HCT116 (cell line): ENCODE data around the gene XAF1. TPM values are rescaled to one million over a fixed set of nuclear protein-coding genes. Genes with fewer than 3 reads are reported as not detected.

Source experiments
- ATAC-seq: fragments of 200-7000 bp; cut with Tn5 transposase; 2 replicates; pipeline ENCODE4 v1.9.1; 2020; ENCODE audit warnings: mild to moderate bottlenecking, moderate library complexity
- BruUV-seq: library from RNA; stranded (reverse); fragments of 400-500 nt; replicated peaks from 2 replicates; lab custom pipeline; 2021; lab: Mats Ljungman, UMichigan
- CTCF ChIA-PET: fragments of 300-600 bp; sonication (Branson Sonifier 250); formaldehyde crosslinking; loops from one replicate; lab custom pipeline; 2021; ENCODE audit warnings: antibody characterized with exemption; lab: Charles Lee
- POLR2A ChIA-PET: fragments of 300-600, 350-600 bp; sonication (Branson Sonifier 250); formaldehyde crosslinking; loops from one replicate; lab custom pipeline; 2021; ENCODE audit warnings: antibody characterized with exemption; lab: Charles Lee
- RAD21 ChIA-PET, 2 experiments: fragments of 300-600 bp; sonication (Branson Sonifier 250); formaldehyde crosslinking; loops; one replicate each; lab custom pipeline; 2023; ENCODE audit warnings: low total read pairs in 2 of 2; ENCODE audit not compliant: uncharacterized antibody in 2 of 2, unreplicated experiment in 2 of 2, low non-redundant PET in 1 of 2; lab: Charles Lee
- DNase-seq: peaks from one replicate; pipeline ENCODE4 v3.0.0-alpha.2; 2010; ENCODE audit warnings: low read depth, low spot score
- H2AFZ ChIP-seq: fragments of 200-600 bp; shearing (Covaris generic), sonication (generic); 2 replicates; pipeline ENCODE4 v1.6.1; 2017; ENCODE audit warnings: low read depth, mixed run types, mixed read lengths, antibody characterized with exemption, low read length; ENCODE audit not compliant: poor library complexity, severe bottlenecking
- H3K27ac ChIP-seq: 2 replicates; pipeline ENCODE4 v1.5.1; 2012; ENCODE audit warnings: low read depth, low read length
- H3K27me3 ChIP-seq: fragments of 200-600 bp; sonication (generic); 2 replicates; pipeline ENCODE4 v1.6.1; 2016; ENCODE audit warnings: mixed run types, low read length, mixed read lengths; ENCODE audit not compliant: insufficient read depth
- H3K36me3 ChIP-seq, 2 experiments: fragments of 200-500 bp in 1 of 2; fragments of 200-600 bp in 1 of 2; sonication (Bioruptor generic) in 1 of 2; sonication (generic) in 1 of 2; 2 replicates each; pipeline versions ENCODE4 v1.5.1 to v1.6.1; 2014 to 2016; ENCODE audit warnings: low read length in 2 of 2, inconsistent platforms in 1 of 2, mixed read lengths in 1 of 2, mixed run types in 1 of 2; ENCODE audit not compliant: insufficient read depth in 2 of 2, control insufficient read depth in 1 of 2
- H3K4me1 ChIP-seq, 2 experiments: fragments of 200-600 bp in 1 of 2; sonication (generic) in 1 of 2; 2 replicates each; pipeline versions ENCODE4 v1.5.1 to v1.6.1; 2012 to 2017; ENCODE audit warnings: low read length in 2 of 2, inconsistent platforms in 1 of 2, mild to moderate bottlenecking in 1 of 2, mixed read lengths in 1 of 2, mixed run types in 1 of 2, moderate library complexity in 1 of 2; ENCODE audit not compliant: insufficient read depth in 2 of 2, control insufficient read depth in 1 of 2
- H3K4me2 ChIP-seq: fragments of 200-600 bp; sonication (generic); 2 replicates; pipeline ENCODE4 v1.6.1; 2017; ENCODE audit warnings: mixed run types, low read length, mixed read lengths
- H3K4me3 ChIP-seq, 2 experiments: fragments of 200-600 bp in 1 of 2; sonication (generic) in 1 of 2; replicated peaks in 1 of 2; 2 replicates each; pipeline ENCODE4 v1.5.1; 2011 to 2016; ENCODE audit warnings: low read length in 2 of 2, control low read depth in 1 of 2, low read depth in 1 of 2, mild to moderate bottlenecking in 1 of 2, mixed read lengths in 1 of 2, mixed run types in 1 of 2
- H3K79me2 ChIP-seq: fragments of 200-600 bp; sonication (generic); 2 replicates; pipeline ENCODE4 v1.6.1; 2017; ENCODE audit warnings: mild to moderate bottlenecking, mixed run types, low read length, moderate library complexity, mixed read lengths; ENCODE audit not compliant: insufficient read depth
- H3K9ac ChIP-seq: fragments of 200-600 bp; sonication (generic); 2 replicates; pipeline ENCODE4 v1.6.1; 2016; ENCODE audit warnings: low read length, mixed read lengths
- H3K9me2 ChIP-seq: fragments of 200-600 bp; sonication (generic), shearing (Covaris generic); 2 replicates; pipeline ENCODE4 v1.6.1; 2017; ENCODE audit warnings: mixed run types, mild to moderate bottlenecking, moderate library complexity; ENCODE audit not compliant: insufficient read depth
- H3K9me3 ChIP-seq, 2 experiments: fragments of 200-500 bp in 1 of 2; fragments of 200-600 bp in 1 of 2; sonication (Bioruptor generic) in 1 of 2; sonication (generic) in 1 of 2; 2 replicates each; pipeline ENCODE4 v1.6.1; 2014 to 2017; ENCODE audit warnings: low read length in 2 of 2, mixed read lengths in 2 of 2, inconsistent platforms in 1 of 2, low read depth in 1 of 2, mild to moderate bottlenecking in 1 of 2, mixed run types in 1 of 2, moderate library complexity in 1 of 2; ENCODE audit not compliant: control insufficient read depth in 1 of 2, insufficient read depth in 1 of 2
- H4K20me1 ChIP-seq: fragments of 200-600 bp; sonication (generic), shearing (Covaris generic); 2 replicates; pipeline ENCODE4 v1.6.1; 2017; ENCODE audit warnings: mixed run types, mild to moderate bottlenecking, moderate library complexity; ENCODE audit not compliant: insufficient read depth
- CBX3 ChIP-seq: IDR thresholded peaks from 2 replicates; pipeline ENCODE4 v1.6.1; 2012; ENCODE audit warnings: low read depth
- CEBPB ChIP-seq: IDR thresholded peaks from 2 replicates; pipeline ENCODE4 v1.6.1; 2012; ENCODE audit warnings: low read depth
- CTCF ChIP-seq, 3 experiments: fragments of 200-600 bp in 1 of 3; sonication (generic) in 1 of 3; IDR thresholded peaks in 2 of 3; conservative IDR thresholded peaks in 1 of 3; 2 replicates each; pipeline ENCODE4 v1.5.1; 2012 to 2017; ENCODE audit warnings: low read depth in 2 of 3, low read length in 2 of 3, antibody characterized with exemption in 1 of 3, borderline replicate concordance in 1 of 3, control low read depth in 1 of 3, mild to moderate bottlenecking in 1 of 3, mixed read lengths in 1 of 3, mixed run types in 1 of 3, moderate library complexity in 1 of 3; ENCODE audit not compliant: insufficient read depth in 1 of 3
- EGR1 ChIP-seq: IDR thresholded peaks from 2 replicates; pipeline ENCODE4 v1.6.1; 2012; ENCODE audit warnings: low read depth
- EZH2 ChIP-seq: fragments of 200-600 bp; sonication (generic); IDR thresholded peaks from 2 replicates; pipeline ENCODE4 v1.6.1; 2017; ENCODE audit warnings: antibody characterized with exemption, mixed run types
- FOSL1 ChIP-seq: IDR thresholded peaks from 2 replicates; pipeline ENCODE4 v1.6.1; 2012; ENCODE audit warnings: low read depth
- JUND ChIP-seq: IDR thresholded peaks from 2 replicates; pipeline ENCODE4 v1.6.1; 2012
- POLR2A ChIP-seq: IDR thresholded peaks from 2 replicates; pipeline ENCODE4 v1.7.0; 2011; ENCODE audit warnings: borderline replicate concordance; ENCODE audit not compliant: insufficient read depth, insufficient read length; ENCODE audit errors: extremely low read depth
- RAD21 ChIP-seq: IDR thresholded peaks from 2 replicates; pipeline ENCODE4 v1.6.1; 2012; ENCODE audit warnings: low read depth, mild to moderate bottlenecking
- SIN3A ChIP-seq: IDR thresholded peaks from 2 replicates; pipeline ENCODE4 v1.6.1; 2012; ENCODE audit warnings: low read depth
- SP1 ChIP-seq: IDR thresholded peaks from 2 replicates; pipeline ENCODE4 v1.6.1; 2012; ENCODE audit warnings: low read depth
- TCF7L2 ChIP-seq: IDR thresholded peaks from 2 replicates; pipeline ENCODE4 v1.7.0; 2011; ENCODE audit warnings: borderline replicate concordance, inconsistent platforms; ENCODE audit not compliant: insufficient read depth, insufficient read length; ENCODE audit errors: extremely low read depth
- YY1 ChIP-seq: IDR thresholded peaks from 2 replicates; pipeline ENCODE4 v1.6.1; 2011; ENCODE audit warnings: low read length, low read depth, moderate library complexity, mild to moderate bottlenecking; ENCODE audit not compliant: insufficient replicate concordance; ENCODE audit errors: extremely low read depth
- intact Hi-C: fragments of 100-400 bp; cut with micrococcal nuclease; formaldehyde crosslinking; loops from 2 replicates; pipeline ENCODE4 v1.10.0; 2022
- total RNA-seq: library from RNA; stranded (reverse); gene quantifications from one replicate; pipeline ENCODE4 v1.2.1, GENCODE V29; 2021; ENCODE audit not compliant: unreplicated experiment

Gene XAF1
- total RNA-seq, 1 experiment from 2014 or later = 0.25 TPM

GRCh38 chr17:6711081-6711674, 44.7 kb upstream of the XAF1 start:
- Histone ChIP-seq H3K4me3 (no peak overlapping the region), H3K9me3 (no peaks in the 10 kb centered on the region), H3K9me2 (no peaks in the 10 kb centered on the region), H3K27ac (no peak overlapping the region), H3K36me3 (no peaks in the 10 kb centered on the region), H3K4me2 (no peak overlapping the region), H3K9ac (no peak overlapping the region), H2AFZ (no peak overlapping the region), H3K4me1 (peaks cover 8% of the 10 kb centered on the region in 2 experiments; a peak in 3 of 4 replicates), H3K79me2 (no peaks in the 10 kb centered on the region), H3K27me3 (no peaks in the 10 kb centered on the region), H4K20me1 (no peaks in the 10 kb centered on the region)
- intact Hi-C loops = no loop called here
- ATAC-seq (no peak), DNase-seq (no peak)
- RAD21 ChIA-PET = no interaction called here
- TF ChIP-seq RAD21 = no peak
- no peak for TF ChIP-seq FOSL1
- TF ChIP-seq SP1 = no peak
- no peak for TF ChIP-seq CTCF (IDR thresholded peaks at IDR 0.05 in 2 of 3, conservative IDR thresholded peaks at IDR 0.05 in 1 of 3; ENCODE audit: borderline replicate concordance in 1 of 3, insufficient read depth in 1 of 3, low read depth in 2 of 3, low read length in 2 of 3)
- no peak for TF ChIP-seq POLR2A
- BruUV-seq = no TSS peak
- CTCF ChIA-PET = interaction anchor here (3.1 kb wide), 1 partner anchor 10 kb away, joined by 10 read pairs; no protein-coding TSS in a partner anchor
- POLR2A ChIA-PET = no interaction called here

- POLR2A ChIA-PET = no interaction called here
- H2AFZ ChIP-seq = no peak overlapping the region
Observed at GRCh38 chr17:6711681-6712057, 44.2 kb upstream of the XAF1 start.

More at GRCh38 chr17:6711681-6712057, 44.2 kb upstream of the XAF1 start:
- peaks cover 8% of the 10 kb centered on the region in 2 experiments; a peak in 3 of 4 replicates for H3K4me1 ChIP-seq
- H3K9me2 ChIP-seq = no peaks in the 10 kb centered on the region
- H3K27ac ChIP-seq = no peak overlapping the region
- DNase-seq (no peak), ATAC-seq (no peak)
- CTCF ChIA-PET = interaction anchor here (3.1 kb wide), 1 partner anchor 10 kb away, joined by 10 read pairs; no protein-coding TSS in a partner anchor
- intact Hi-C loops = no loop called here
- TF ChIP-seq RAD21 (no peak), CTCF (IDR thresholded peaks at IDR 0.05 in 2 of 3, conservative IDR thresholded peaks at IDR 0.05 in 1 of 3; ENCODE audit: borderline replicate concordance in 1 of 3, insufficient read depth in 1 of 3, low read depth in 2 of 3, low read length in 2 of 3) (no peak), EZH2 (no peak), CEBPB (no peak), CBX3 (no peak), YY1 (no peak), SIN3A (no peak), SP1 (no peak), POLR2A (no peak), JUND (no peak), TCF7L2 (no peak), FOSL1 (no peak), EGR1 (no peak)
- TF ChIP-seq, all 23 proteins: peak for 0
- Histone ChIP-seq H3K79me2 (no peaks in the 10 kb centered on the region), H3K4me2 (no peak overlapping the region), H3K36me3 (no peaks in the 10 kb centered on the region), H4K20me1 (no peaks in the 10 kb centered on the region), H3K4me3 (no peak overlapping the region), H3K9ac (no peak overlapping the region), H3K27me3 (no peaks in the 10 kb centered on the region), H3K9me3 (no peaks in the 10 kb centered on the region)
- no TSS peak for BruUV-seq
- RAD21 ChIA-PET = no interaction called here
